Measurements from ENCODE around the gene CTSW.

- TF ChIP-seq, protein P1, sequence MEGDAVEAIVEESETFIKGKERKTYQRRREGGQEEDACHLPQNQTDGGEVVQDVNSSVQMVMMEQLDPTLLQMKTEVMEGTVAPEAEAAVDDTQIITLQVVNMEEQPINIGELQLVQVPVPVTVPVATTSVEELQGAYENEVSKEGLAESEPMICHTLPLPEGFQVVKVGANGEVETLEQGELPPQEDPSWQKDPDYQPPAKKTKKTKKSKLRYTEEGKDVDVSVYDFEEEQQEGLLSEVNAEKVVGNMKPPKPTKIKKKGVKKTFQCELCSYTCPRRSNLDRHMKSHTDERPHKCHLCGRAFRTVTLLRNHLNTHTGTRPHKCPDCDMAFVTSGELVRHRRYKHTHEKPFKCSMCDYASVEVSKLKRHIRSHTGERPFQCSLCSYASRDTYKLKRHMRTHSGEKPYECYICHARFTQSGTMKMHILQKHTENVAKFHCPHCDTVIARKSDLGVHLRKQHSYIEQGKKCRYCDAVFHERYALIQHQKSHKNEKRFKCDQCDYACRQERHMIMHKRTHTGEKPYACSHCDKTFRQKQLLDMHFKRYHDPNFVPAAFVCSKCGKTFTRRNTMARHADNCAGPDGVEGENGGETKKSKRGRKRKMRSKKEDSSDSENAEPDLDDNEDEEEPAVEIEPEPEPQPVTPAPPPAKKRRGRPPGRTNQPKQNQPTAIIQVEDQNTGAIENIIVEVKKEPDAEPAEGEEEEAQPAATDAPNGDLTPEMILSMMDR (optimal IDR thresholded peaks at IDR 0.05 in 1 of 3, IDR thresholded peaks at IDR 0.05 in 1 of 3, conservative IDR thresholded peaks at IDR 0.05 in 1 of 3; ENCODE audit: extremely low read depth in 1 of 3, insufficient read depth in 2 of 3, low read length in 3 of 3) = no peak
- TF ChIP-seq EZH2 (IDR thresholded peaks at IDR 0.05; ENCODE audit: low read length) = no peak
Observed at GRCh38 chr11:65870307-65870658, 9.4 kb upstream of the CTSW start.
